NCI-H2196 (cell line): Measurements from ENCODE around the gene ZNF358.
A peak's percentile ranks its signal among the peaks of the same experiment; 100 is the strongest.
"Not testable (repeated sequence)": the region's sequence is repeated elsewhere in the genome, so short reads cannot be mapped to it uniquely, and the experiment has no call there.

Experiments
- DNase-seq: peaks from one replicate; lab custom pipeline; 2025; ENCODE audit not compliant: unreplicated experiment; lab: John Stamatoyannopoulos, UW

Gene ZNF358

DNA sequence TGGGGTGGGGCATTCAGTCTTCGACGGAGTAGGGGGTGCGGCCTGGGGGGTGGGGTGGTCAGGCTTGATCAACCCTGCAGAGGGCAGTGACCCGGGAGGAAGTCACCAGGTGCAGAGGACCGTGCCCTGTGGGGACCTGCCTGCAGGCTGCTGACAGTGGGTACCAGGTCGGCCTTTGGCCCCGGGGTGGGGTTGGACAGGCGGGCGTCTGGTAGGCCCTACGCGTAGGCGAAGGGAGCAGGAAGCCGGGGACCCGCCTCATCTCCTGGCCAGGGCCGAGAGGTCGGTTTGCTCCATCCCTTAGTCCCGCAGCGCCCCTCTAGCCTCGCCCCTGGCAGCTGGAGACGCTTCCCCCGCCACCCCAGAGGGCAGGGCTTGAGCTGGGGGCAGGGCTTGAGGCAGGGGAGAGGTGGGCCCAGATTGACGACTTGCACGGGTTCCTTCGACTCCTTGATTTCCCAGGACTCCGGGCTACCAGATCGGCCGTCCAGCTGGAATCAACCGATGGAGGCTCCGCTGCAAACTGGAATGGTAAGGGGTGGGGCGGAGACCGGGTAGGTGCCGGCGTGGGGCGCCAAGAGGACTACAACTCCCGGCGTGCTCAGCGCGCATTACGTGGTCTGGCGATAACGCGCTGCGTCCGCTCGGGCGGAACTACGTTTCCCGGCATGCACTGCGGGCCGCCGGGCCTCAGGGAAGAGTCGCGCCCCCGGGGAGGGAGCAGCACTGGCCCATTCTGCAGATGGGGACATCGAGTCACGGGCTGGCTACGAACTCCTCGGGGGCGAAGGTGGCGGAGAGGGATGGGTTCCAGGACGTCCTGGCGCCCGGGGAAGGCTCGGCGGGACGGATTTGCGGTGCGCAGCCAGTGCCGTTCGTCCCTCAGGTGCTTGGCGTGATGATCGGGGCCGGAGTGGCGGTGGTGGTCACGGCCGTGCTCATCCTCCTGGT is 19.4 kb downstream of the ZNF358 start, which contains the start of gene PNPLA6:
TSS of gene PNPLA6 (plus strand) at position 671 of the 951 bp plus-strand sequence. CDS start at position 743, 72 bp downstream.
- DNase-seq = peak; percentile 95

DNA sequence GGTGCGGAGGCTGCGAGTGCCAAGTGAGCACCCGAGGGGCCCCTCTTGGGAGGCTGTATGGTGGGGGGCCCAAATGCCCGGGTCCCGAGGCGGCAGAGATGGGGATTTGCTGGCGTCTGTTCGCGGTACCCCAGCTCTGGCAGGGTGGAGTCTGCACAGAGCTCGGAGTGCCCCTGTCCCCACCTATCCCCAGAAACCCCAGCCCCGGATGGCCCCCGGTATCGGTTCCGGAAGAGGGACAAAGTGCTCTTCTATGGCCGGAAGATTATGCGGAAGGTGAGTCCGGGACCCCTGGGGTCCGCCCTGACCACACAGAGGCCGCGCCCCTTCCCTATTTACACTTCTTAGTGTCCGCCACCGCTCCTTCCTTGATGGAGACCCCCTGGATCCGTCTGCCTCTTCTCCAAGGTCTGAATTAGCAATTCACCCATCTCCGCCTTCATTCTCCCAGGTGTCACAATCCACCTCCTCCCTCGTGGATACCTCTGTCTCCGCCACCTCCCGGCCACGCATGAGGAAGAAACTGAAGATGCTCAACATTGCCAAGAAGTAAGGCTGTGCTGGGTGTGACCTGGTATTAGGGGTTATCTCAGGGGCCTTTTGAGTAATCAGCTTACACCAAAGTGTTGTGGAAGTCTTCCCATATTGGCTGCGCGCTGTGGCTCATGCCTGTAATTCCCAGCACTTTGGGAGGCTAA is 20.2 kb downstream of the ZNF358 start:
- no peak for DNase-seq

DNA sequence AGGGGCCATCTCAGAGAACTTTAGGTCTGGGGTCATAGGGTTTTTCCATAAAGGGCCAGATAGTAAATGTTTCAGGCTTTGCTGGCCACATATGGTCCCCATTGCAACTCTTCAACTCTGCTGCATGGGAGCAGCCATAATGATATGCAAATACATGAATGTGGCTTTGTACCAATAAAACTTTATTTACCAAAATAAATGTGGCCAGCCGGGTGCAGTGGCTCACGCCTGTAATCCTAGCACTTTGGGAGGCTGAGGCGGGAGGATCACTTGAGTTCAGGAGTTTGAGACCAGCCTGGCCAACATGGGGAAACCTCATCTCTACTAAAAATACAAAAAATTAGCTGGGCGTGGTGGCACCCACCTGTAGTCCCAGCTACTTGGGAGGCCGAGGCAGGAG is 23.1 kb downstream of the ZNF358 start:
- DNase-seq = not testable (repeated sequence)

DNA sequence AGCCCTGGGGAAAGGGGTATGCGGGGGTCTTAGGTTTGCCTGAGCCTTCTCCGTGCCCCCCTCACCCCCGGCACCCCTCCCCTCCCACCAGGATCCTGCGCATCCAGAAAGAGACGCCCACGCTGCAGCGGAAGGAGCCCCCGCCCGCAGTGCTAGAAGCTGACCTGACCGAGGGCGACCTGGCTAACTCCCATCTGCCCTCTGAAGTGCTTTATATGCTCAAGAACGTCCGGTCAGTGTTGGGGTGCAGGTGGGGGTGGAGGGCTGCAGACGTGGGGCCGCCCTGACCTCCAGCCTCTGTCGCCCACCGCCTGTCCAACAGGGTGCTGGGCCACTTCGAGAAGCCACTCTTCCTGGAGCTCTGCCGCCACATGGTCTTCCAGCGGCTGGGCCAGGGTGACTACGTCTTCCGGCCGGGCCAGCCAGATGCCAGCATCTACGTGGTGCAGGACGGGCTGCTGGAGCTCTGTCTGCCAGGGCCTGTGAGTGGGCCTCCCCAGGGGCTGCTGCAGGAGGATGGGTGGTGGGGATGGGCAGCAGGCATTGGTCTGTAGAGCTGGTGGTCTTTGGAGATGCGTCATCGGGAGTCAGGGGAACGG is 24.0 kb downstream of the ZNF358 start:
- no peak for DNase-seq

DNA sequence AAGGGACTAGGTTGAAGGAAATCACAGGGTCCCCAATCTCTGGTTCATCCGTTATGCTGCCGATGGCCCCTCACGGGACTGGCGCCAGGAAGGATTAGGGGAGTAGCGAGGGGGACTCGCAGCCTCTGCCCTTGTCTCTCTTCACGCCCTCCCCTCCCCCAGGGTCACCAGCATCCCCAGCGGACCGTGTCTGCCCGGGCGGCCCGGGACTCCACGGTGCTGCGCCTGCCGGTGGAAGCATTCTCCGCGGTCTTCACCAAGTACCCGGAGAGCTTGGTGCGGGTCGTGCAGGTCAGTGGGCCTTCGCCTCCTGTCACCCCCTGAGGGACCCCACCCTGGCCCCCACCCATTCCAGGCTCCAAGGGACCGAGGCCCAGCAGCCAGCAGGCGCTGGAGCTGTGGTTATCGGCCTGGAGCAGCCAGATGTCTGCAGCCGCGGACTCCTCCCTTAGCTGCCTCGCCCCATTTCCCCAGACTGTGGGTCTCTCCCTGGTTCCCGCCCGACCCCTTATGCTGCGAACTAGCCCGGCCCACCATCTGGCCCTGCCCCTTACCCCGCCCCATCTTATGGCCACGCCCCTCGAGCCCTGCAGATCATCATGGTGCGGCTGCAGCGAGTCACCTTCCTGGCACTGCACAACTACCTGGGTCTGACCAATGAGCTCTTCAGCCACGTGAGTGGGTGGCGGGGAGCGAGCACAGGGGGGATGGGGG is 25.0 kb downstream of the ZNF358 start:
- no peak for DNase-seq

DNA sequence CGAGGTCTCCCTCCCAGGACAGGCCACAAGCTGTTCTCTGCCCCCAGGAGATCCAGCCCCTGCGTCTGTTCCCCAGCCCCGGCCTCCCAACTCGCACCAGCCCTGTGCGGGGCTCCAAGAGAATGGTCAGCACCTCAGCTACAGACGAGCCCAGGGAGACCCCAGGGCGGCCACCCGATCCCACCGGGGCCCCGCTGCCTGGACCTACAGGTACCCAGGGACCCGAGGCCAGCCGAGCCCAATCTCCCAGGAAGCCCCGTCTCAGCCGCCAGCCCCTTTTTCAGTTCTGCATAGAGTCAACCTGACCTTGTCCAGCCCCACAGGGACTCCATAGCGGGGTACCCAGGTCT is 25.5 kb downstream of the ZNF358 start:
- DNase-seq = no peak

DNA sequence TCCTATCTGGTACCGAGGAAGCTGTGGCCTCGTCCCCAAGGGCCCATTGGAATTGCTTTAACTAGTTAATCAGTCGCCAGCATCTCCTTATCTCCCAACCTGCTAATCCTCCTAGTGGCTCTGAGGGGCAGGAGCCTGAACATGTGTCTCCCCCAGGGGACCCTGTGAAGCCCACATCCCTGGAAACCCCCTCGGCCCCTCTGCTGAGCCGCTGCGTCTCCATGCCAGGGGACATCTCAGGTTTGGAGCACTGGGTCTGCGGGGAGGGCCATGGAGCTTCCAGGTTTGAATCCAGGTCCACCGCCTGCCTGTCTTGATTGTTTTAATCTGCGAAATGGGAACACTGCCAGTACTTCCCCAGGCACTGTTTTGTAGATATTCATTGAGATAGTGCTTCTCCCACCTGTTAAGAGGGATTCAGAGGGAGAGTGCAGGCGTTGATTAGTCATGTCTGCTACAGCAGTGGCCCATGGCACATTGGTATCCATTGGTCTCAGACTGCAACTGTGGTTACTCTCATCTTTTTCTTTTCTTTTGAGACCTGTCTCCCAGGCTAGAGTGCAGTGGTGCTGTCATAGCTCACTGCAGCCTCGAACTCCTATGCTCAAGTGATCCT is 26.0 kb downstream of the ZNF358 start:
- DNase-seq = no peak

DNA sequence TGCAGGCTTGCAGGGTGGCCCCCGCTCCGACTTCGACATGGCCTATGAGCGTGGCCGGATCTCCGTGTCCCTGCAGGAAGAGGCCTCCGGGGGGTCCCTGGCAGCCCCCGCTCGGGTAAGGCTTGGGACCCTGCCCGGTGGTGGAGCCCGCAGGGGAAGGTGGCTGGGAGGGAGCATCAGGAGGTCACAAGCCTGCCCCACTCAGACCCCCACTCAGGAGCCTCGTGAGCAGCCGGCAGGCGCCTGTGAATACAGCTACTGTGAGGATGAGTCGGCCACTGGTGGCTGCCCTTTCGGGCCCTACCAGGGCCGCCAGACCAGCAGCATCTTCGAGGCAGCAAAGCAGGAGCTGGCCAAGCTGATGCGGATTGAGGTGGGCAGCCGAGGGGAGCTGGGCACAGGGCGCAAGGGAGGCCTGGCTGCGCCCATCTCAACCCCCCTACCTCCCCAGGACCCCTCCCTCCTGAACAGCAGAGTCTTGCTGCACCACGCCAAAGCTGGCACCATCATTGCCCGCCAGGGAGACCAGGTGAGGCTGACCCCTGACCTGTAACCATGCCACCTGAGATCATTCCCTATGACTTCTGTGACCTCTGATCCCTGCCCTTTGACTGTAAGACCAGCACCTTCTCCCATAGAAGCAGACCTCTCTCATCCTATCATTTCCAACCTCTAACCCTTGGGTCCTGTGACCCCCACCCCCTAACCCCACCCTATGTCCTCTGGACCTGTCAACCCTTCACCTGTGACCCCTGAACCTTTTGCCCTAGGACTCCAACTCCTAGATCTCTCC is 26.8 kb downstream of the ZNF358 start:
- DNase-seq = no peak

DNA sequence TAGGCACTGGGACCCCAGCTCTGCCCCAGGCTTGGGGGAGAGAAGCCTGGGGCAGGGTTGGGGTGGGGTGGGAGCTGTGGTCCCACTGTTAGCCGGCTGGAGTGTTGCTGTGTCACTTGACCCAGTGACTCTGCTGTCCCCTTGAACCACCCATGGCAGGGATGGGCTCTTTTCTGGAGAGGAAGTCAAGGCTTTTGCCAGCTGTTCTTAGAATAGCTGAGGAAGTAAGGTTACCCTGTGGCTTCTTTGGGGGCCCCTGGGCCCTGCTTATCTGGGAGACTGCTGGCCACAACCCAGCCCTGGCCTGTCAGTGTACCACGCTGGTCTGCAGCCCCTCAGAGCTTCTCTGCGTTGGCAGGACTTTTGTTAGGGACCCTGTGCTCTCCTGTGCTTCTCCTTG is 28.7 kb downstream of the ZNF358 start:
- no peak for DNase-seq

DNA sequence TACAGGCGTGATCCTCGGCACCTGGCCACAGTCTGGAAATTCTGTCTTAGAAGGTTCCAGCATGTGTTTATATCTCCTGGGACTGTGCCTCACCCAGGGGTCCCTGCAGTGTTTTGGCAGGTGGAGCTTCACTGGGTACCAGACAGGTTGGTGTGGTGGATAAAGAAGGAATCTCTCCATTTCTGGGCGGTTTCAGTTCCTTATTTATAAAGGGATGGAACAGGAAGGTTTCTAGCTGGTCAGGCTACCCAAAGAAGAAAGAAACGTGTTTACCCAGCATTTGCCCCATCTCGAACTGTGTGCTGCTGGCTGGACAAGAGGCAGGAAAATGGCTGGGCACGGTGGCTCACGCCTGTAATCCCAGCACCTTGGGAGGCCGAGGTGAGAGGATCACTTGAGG is 29.4 kb downstream of the ZNF358 start:
- no peak for DNase-seq

DNA sequence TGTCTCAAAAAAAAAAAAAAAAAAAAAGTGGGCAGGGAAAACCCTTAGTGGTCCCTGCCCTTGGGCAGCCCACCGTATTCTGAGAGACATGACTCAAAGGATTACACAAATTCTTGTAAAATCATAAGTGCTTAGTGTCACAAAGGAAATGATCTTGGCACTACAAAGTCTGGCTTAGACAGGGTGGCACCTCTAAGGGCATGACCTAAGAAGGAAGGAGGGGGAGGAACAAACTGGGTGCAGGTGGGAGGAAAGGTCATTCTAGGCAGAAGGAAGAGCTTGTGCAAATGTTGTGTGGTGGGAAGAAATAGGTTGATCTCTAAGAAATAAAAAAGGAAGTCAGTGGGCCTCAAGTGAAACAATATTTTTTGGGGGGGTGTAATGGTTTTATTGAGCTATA is 30.0 kb downstream of the ZNF358 start:
- no peak for DNase-seq

DNA sequence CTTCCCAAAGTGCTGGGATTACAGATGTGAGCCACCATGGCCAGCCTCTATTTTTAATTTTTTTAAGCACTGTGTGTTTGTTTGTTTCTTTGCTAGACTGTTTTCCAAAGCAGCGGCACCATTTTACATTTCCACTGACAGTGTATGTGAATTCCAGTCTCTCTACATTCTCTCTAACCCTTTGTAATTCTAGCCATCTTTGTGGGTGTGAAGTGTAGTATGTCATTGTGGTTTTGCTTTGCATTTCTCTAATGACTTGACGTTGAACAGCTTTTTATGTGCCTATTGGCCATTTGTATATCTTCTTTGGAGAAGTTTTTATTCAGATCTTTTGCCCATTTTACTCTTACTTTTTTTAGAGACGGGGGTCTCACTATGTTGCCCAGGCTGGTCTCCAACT is 31.3 kb downstream of the ZNF358 start:
- DNase-seq = no peak

DNA sequence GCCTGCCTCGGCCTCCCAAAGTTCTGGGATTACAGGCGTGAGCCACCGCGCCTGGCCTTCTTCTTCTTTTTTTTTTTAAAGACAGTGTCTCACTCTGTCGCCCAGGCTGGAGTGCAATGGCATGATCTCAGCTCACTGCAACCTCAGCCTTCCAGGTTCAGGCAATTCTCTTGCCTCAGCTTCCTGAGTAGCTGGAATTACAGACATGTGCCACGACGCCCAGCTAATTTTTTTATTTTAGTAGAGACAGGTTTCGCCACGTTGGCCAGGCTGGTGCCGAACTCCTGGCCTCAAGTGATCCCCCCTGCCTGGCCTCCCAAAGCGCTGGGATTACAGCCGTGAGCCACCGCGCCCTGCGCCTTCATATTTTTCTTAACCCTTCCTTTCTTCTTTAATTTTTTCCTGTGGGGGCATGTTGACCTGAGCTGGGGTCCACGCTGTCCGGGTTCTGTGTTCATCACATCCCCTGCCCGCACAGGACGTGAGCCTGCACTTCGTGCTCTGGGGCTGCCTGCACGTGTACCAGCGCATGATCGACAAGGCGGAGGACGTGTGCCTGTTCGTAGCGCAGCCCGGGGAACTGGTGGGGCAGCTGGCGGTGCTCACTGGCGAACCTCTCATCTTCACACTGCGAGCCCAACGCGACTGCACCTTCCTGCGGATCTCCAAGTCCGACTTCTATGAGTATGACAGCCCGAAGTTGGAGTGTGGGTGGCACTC is 33.7 kb downstream of the ZNF358 start:
- DNase-seq = no peak

DNA sequence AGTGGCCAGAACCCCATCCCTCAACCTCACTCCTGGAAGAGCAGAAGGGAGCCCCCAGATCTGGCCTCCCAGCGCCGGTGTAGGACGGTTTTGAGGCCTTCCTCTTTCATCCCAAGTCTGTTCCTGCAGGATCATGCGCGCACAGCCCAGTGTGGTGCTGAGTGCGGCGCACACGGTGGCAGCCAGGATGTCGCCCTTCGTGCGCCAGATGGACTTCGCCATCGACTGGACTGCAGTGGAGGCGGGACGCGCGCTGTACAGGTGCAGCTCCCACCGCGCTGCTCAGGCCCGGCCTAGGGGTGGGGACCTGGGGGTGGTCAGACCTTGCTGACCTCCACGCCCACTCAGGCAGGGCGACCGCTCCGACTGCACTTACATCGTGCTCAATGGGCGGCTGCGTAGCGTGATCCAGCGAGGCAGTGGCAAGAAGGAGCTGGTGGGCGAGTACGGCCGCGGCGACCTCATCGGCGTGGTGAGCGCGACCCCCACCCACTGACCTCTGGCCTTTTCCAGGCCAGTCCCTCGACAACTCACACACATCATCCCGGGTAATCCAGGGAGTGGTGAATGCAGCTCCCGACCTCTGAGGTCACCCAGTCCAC is 34.4 kb downstream of the ZNF358 start:
- DNase-seq = no peak

DNA sequence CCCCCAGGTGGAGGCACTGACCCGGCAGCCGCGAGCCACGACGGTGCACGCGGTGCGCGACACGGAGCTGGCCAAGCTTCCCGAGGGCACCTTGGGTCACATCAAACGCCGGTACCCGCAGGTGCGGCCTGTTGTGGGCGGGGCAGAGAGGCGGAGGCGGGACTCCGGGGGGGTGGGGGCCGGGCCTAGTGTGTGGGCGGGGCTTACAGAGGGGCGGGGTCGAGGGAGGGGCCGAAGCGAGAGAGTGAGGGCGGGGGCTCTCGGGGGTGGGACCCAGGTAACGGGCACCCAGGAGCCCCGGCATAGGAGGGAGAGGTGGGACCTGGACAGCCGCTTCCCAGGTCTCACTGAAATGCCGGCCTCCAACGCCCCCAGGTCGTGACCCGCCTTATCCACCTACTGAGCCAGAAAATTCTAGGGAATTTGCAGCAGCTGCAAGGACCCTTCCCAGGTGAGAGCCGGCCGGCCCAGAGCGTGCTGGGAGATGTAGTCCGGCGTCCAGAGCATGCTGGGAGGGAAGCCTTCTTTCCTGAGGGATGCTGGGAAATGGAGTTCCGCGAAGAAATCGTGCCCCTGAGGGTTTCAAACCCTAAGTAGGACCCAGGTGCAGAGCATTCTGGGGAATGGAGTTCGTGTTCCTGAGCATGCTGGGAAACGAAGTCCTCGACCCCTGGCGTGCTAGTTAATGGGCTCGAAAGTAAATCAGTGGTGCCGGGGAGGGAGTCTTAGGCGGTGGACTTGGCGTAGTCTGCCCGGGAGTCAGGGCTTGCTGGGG is 35.3 kb downstream of the ZNF358 start:
- DNase-seq = peak; percentile 18

DNA sequence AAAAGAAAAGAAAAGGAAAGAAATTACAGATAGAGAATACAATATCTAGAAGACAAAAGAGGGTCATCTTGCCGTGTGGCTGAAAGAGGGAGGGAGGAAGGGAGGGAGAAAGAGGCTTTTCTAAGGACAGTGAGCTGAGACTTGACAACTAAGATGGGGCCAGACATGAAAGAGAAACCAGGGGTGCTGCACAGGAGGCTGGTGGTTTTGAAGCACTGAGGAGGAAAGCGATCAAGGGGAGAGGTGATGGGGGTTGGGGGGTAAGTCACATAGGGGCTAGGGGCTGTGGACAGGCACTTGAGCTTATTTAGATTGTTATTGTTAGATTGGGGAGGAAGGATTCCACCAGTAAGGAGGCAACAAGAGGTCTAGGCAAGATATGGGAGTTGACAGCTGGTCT is 36.9 kb downstream of the ZNF358 start:
- DNase-seq = no peak

DNA sequence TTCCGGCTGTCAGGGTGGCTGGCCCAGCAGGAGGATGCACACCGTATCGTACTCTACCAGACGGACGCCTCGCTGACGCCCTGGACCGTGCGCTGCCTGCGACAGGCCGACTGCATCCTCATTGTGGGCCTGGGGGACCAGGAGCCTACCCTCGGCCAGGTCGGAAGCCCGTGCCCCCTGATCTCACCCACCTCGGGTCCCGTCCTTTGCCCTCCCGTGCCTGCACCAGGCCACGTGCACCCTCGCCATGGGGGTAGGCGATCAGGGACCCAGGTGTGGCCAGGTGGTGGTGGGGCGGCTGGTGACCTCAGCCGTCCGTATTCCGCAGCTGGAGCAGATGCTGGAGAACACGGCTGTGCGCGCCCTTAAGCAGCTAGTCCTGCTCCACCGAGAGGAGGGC is 38.7 kb downstream of the ZNF358 start:
- DNase-seq = no peak
